Fibroblast of skin of scalp (primary cell): Measurements from ENCODE around the gene ADGRF1.
"Not testable (repeated sequence)": the region's sequence is repeated elsewhere in the genome, so short reads cannot be mapped to it uniquely, and the experiment has no call there.

Experiments used
- DNase-seq: peaks from one replicate; pipeline ENCODE4 v3.0.0-alpha.2; 2013

The ADGRF1 gene

GRCh38 chr6:47022191-47022590, 19.9 kb downstream of the ADGRF1 start:
- no peak for DNase-seq

- DNase-seq, result no peak
These were observed 22.2 kb downstream of the ADGRF1 start for GRCh38 chr6:47019941-47020340.

GRCh38 chr6:47016909-47017308, 25.2 kb downstream of the ADGRF1 start:
- no peak for DNase-seq

- DNase-seq, result no peak
These were observed 25.9 kb downstream of the ADGRF1 start for GRCh38 chr6:47016261-47016660.

DNA sequence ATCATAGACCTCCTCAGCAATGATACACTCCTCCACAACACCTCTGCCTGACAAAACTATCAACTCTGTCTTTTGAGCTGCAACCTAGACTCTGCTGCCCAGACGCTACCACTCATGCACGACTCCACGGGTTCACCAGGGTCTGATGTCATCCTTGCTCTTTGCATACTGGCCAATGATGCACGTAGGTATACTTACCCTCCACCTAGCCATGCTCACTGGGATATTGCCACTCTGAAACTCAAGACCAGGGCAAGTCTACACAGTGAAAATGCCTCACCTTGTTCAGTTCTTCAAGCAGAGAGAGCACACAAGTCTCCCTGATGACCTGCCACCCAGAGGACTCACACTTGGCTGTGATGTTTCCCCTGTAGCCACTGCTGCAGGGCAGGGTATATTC, 27.7 kb downstream of the ADGRF1 start:
- DNase-seq, result no peak

DNA sequence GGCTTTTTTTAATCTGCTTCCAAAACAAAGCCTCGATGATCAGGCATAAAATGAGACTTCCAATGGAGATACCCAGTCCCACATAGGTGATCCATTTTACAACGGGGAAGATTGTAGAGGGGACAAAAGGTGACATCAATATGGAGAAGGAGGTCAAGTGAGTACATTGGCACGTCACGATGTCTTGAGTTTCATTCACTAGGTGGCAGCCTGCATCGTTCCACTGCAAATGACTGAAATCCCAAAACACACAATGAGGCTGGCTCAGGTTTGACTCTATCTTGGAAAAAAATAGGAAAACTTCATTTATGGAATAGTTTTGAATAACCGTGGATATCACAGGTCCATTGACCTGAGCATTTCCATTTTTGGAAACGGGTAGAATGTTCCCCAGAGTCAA, 32.5 kb downstream of the ADGRF1 start:
- DNase-seq, result no peak

DNA sequence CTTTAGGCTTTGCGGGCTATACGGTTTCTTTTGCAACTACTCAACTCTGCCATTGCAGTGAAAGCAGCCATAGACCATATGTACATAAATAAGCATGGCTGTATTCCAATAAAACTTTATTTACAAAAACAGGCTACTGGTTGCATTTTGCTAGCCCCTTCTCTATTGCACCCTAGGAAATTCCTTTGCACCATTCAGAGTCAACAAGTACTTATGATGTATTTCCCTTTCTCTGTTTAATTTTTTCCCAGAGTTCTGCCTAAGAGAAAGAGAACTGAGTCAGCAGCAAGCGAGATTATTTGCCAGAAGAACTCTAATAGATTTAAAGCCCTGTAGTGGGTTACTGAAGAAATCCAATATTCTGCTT, 33.8 kb downstream of the ADGRF1 start:
- DNase-seq, result no peak

DNA sequence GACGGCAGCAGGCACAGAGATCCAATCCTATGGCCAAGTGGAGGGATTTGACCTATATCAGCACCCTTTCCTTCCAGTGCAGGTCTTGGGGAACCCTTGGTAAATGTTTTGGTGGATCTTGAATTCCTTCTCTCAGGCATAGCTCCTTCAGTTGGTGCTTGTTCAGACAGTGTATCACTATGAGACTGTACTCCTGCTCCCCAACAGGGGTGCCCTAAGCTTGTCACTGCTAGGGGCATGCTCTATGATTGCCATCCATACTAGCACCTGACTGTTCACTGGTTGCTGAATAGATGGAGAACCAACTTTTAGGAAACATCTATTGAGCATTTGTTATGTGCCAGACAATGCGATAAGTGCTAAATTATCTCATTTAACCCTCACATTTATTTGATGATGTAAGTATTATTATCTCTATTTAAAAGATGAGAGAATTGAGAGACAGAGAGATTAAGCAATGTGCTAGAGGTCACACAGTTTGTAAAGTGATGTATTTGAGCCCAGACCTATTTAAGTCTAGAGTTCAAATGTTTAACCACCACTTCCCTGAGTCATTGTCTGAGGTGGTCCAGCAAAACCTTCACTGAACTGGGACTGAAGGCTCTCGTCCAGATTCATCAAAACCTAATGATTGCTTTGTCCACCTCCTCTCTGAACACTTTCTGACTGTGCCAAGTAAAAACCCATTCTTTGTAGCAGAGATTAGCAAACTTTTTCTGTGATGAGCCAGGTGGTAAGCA, 34.3 kb downstream of the ADGRF1 start:
- DNase-seq, result no peak

DNA sequence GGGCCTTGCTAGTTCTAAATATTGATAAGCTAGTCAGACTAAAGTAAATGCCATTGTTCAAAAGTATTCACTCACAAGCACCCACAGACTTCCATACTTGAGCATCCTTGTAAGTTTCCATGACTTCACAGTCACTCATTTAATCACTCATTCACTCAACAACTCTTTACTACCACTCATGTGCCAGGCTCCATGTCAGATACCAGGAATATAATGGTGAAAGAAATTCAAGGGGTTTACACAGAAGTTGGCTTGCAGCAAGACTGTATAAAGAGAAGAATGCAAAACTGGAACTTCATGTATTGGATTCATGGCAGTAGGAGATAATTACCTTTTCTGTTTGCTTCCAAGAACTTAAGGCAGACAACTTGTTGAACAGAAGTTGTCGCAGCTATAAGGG, 36.6 kb downstream of the ADGRF1 start:
- DNase-seq, result no peak

DNA sequence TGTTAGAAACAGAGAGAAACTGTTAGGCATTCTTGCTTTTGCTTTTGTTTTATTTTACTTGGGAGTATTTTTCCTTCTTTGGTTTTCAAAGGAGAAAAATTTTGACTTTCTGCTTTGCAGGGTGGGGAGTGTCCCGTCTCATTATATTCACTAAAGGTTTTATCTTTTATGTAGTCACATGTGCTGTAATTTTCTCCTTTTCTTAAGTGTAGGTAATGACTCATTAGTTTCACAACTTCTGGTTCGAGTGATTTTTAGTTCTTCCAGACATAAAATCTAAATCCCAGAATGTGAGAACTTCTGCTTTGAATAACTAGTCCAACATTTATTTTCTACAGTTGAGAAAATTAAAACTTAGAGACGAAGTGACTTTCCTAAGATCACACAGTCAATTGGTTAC, 37.7 kb downstream of the ADGRF1 start:
- DNase-seq, result no peak

DNA sequence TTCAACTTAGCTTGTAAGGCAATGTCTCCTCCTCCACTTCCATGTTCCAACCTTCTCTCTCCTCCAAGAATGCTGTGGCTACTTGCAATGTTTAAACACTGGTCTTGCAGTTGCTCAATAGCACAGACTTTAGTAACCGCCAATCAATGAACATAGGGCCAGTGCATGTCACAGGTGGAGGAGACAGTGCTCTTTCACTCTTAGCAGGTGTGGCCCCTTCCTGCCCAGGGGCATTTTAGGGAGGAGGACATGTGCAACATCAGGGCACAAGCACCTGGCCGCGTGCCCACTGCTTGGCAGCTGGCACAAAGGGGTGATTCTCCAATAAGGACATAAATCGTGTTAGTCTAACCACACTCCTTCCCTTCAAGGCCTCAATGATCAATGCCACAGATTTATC, 41.3 kb downstream of the ADGRF1 start:
- no peak for DNase-seq

- DNase-seq, result no peak
These were observed 43.6 kb downstream of the ADGRF1 start for GRCh38 chr6:46998436-46999017.

DNA sequence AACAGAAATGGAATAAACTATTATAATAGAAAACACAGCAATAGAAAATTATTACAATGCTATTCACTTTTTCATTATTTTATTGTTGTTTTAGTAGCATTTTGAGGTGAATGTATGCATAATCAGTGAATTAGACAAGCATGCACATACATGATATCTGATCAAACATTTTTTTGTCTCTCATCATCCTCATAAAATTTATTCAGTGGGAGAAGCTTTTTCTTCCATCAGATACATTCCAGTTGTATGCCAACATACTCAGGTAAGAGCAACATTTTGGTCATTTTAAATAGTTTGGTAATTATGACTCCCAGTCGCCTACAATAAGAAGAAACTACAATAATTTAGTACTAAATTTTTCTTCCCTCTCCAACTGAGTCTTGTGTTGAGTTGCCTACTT, 44.5 kb downstream of the ADGRF1 start:
- DNase-seq, result no peak

DNA sequence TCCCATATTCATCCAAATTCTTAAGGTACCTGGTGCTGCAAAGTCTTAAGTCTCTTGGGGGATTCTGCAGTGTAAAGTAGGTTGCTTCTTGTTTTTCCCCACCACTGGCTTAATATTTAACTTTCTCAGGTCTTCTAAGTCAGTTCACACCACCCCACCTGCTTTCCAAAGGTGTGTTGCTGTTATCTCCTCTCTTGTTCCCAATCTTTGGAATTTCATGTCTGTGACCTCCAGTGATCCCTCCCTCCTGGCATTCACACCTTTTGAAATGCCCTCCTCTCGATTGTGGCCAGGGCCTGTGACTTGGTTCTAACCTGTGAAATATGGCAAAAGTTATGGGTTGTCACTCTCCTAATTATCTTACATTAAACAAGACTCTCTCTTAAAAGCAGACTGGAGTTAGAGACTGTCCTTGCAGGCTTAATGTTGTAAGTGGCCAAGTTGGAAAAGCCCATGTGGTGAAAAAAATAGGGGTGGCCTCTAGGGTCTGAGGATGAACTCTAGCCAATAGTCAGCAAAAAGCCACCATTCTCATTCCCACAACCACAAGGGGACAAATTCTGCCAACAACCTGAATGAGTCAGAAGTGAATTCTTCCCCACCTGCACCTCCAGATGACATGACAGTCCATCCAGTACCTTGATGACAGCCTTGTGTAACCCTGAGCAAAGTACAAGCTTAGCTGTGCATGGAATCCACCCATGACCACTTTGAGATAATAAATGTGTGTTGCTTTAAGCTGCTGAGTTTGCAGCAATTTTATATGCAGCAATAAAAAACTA, 45.1 kb downstream of the ADGRF1 start:
- no peak for DNase-seq

DNA sequence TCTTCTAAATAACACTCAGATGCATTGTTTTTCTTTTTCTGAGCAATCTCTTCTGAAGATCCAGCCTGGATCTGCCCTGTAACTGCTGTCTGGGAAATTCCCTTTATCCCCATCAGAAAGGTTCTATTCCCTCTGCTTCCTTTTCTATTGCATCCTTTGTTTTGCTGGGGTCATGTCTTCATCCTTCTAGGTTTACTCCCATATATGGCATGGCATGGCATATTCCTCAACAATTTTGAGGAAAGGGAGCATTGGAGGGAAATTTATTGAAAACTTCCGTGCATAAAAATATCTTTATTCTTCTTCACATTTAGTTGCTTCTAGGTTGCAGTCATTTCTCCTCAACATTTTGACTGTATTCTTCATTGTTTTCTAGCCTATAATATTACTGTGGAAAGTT, 47.2 kb downstream of the ADGRF1 start:
- DNase-seq, result no peak

- peak; percentile 64 for DNase-seq
These were observed 48.3 kb downstream of the ADGRF1 start for GRCh38 chr6:46993846-46994245.

GRCh38 chr6:46992391-46992790, 49.7 kb downstream of the ADGRF1 start:
- not testable (repeated sequence) for DNase-seq

DNA sequence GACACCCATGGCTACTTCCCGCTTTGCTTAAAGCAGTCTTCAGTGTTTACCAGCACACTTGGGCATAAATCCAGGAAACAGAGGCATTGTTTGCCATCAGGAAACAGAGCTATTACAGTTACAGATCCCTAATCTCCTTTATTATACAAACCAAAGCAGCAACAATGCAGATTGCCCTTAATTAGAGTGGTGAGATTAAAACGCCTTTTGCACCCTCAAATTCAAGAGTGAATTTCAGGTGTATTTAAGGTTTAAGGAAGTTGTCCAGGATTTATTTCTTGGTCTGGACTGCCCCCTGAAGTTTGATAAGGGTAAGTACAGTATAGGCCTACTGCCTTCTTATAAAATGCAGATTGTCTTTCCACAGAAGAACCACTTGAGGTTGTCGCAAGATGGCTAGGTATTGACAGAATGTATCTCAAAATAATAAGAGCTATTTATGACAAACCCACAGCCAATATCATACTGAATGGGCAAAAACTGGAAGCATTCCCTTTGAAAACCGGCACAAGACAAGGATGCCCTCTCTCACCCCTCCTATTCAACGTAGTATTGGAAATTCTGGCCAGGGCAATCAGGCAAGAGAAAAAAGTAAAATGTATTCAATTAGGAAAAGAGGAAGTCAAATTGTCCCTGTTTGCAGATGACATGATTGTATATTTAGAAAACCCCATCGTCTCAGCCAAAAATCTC, 51.2 kb downstream of the ADGRF1 start:
- peak; percentile 31 for DNase-seq

GRCh38 chr6:46990031-46990644, 52.0 kb downstream of the ADGRF1 start:
- no peak for DNase-seq

GRCh38 chr6:46989398-46989797, 52.7 kb downstream of the ADGRF1 start:
- DNase-seq, result no peak

- no peak for DNase-seq
These were observed 56.2 kb downstream of the ADGRF1 start for GRCh38 chr6:46985943-46986342.

- DNase-seq, result no peak
These were observed 59.1 kb downstream of the ADGRF1 start for GRCh38 chr6:46983007-46983411.

GRCh38 chr6:46979206-46979605, 62.9 kb downstream of the ADGRF1 start:
- no peak for DNase-seq
